ENCODE measurements around the gene ADAMTS13. TPM values are rescaled to one million over a fixed set of nuclear protein-coding genes. Genes with fewer than 3 reads are reported as not detected.
A peak's percentile ranks its signal among the peaks of the same experiment; 100 is the strongest.

ADAMTS13 gene
- total RNA-seq, 1 donor from 2014 or later = 2.4 TPM

GRCh38 chr9:133478851-133479711 is 56.9 kb downstream of the ADAMTS13 start, which contains the start of gene SLC2A6:
Gene SLC2A6, minus strand, starts transcription at chr9:133479099. Its CDS starts 40 bp downstream, at chr9:133479059.
- TF ChIP-seq CTCF (IDR thresholded peaks at IDR 0.05) (no peak), EZH2phosphoT487 (IDR thresholded peaks at IDR 0.05) (no peak), EZH2 (IDR thresholded peaks at IDR 0.05) (no peak)
- H3K36me3 Mint-ChIP-seq = no peaks in the 10 kb centered on the region
- Histone ChIP-seq H3K4me1 (peaks cover 10% of the 10 kb centered on the region), H3K4me3 (peak within 1 kb of the TSS; percentile 51), H3K9ac (peak within 1 kb of the TSS; percentile 30), H3F3A (ENCODE audit: low read depth) (peaks cover 3% of the 10 kb centered on the region), H3K36me3 (no peaks in the 10 kb centered on the region), H3K9me3 (ENCODE audit: low read depth) (no peaks in the 10 kb centered on the region), H3K79me2 (ENCODE audit: low read depth) (peaks cover 8% of the 10 kb centered on the region), H4K20me1 (ENCODE audit: low read depth) (no peaks in the 10 kb centered on the region), H3K4me2 (peak within 1 kb of the TSS; percentile 78), H3K27me3 (peaks cover 23% of the 10 kb centered on the region), H2AFZ (replicated peaks) (peak within 1 kb of the TSS; percentile 99), H3K27ac (no peak within 1 kb of the TSS)
- no peak within 1 kb of the TSS for H3K27ac Mint-ChIP-seq
- H3K4me1 Mint-ChIP-seq = peaks cover 8% of the 10 kb centered on the region
- peaks cover 6% of the 10 kb centered on the region for H3K27me3 Mint-ChIP-seq (ENCODE audit: insufficient read depth, low read depth)
- DNase-seq (ENCODE audit: low spot score) = peak; percentile 97
- no peaks in the 10 kb centered on the region for H3K9me3 Mint-ChIP-seq
- peak within 1 kb of the TSS; percentile 84 for H3K4me3 Mint-ChIP-seq

GRCh38 chr9:133483611-133484010 is 61.4 kb downstream of the ADAMTS13 start:
- peaks cover 4% of the 10 kb centered on the region for H3K4me1 ChIP-seq

GRCh38 chr9:133484671-133485437 is 62.7 kb downstream of the ADAMTS13 start:
- peaks cover 14% of the 10 kb centered on the region for H3K27me3 Mint-ChIP-seq (ENCODE audit: insufficient read depth, low read depth)
- H3K9me3 ChIP-seq (ENCODE audit: low read depth) = no peaks in the 10 kb centered on the region
- H3K4me2 ChIP-seq = no peak overlapping the region
- no peak for TF ChIP-seq CTCF (IDR thresholded peaks at IDR 0.05)
- no peak for TF ChIP-seq EZH2phosphoT487 (IDR thresholded peaks at IDR 0.05)
- TF ChIP-seq EZH2 (IDR thresholded peaks at IDR 0.05) = no peak
- H3K4me3 ChIP-seq = no peak overlapping the region
- no peaks in the 10 kb centered on the region for H3K4me1 ChIP-seq
- H3K36me3 ChIP-seq = no peaks in the 10 kb centered on the region
- no peak overlapping the region for H2AFZ ChIP-seq (replicated peaks)
- no peaks in the 10 kb centered on the region for H3K9me3 Mint-ChIP-seq
- no peak overlapping the region for H3K4me3 Mint-ChIP-seq
- H3K4me1 Mint-ChIP-seq = peaks cover 7% of the 10 kb centered on the region
- H3K27ac ChIP-seq = no peak overlapping the region
- H4K20me1 ChIP-seq (ENCODE audit: low read depth) = no peaks in the 10 kb centered on the region
- peaks cover 16% of the 10 kb centered on the region for H3K27me3 ChIP-seq
- H3K36me3 Mint-ChIP-seq = no peaks in the 10 kb centered on the region
- no peaks in the 10 kb centered on the region for H3K79me2 ChIP-seq (ENCODE audit: low read depth)
- H3K27ac Mint-ChIP-seq = no peak overlapping the region
- H3K9ac ChIP-seq = no peak overlapping the region
- H3F3A ChIP-seq (ENCODE audit: low read depth) = peaks cover 1% of the 10 kb centered on the region
- DNase-seq (ENCODE audit: low spot score) = no peak

More at GRCh38 chr9:133483611-133484010, 61.4 kb downstream of the ADAMTS13 start:
- no peak for DNase-seq (ENCODE audit: low spot score)
- Histone ChIP-seq H2AFZ (replicated peaks) (no peak overlapping the region), H3F3A (ENCODE audit: low read depth) (peaks cover 3% of the 10 kb centered on the region), H3K9me3 (ENCODE audit: low read depth) (no peaks in the 10 kb centered on the region), H3K27ac (no peak overlapping the region), H3K4me2 (no peak overlapping the region), H3K36me3 (no peaks in the 10 kb centered on the region), H3K4me3 (no peak overlapping the region), H3K79me2 (ENCODE audit: low read depth) (no peaks in the 10 kb centered on the region), H3K27me3 (peaks cover 23% of the 10 kb centered on the region), H3K9ac (no peak overlapping the region), H4K20me1 (ENCODE audit: low read depth) (no peaks in the 10 kb centered on the region)
- H3K9me3 Mint-ChIP-seq = no peaks in the 10 kb centered on the region
- H3K27ac Mint-ChIP-seq = peak overlapping the region; percentile 1
- H3K36me3 Mint-ChIP-seq = no peaks in the 10 kb centered on the region
- peaks cover 10% of the 10 kb centered on the region for H3K27me3 Mint-ChIP-seq (ENCODE audit: insufficient read depth, low read depth)
- no peak for TF ChIP-seq EZH2 (IDR thresholded peaks at IDR 0.05)
- TF ChIP-seq EZH2phosphoT487 (IDR thresholded peaks at IDR 0.05) = no peak
- TF ChIP-seq CTCF (IDR thresholded peaks at IDR 0.05) = no peak
- peaks cover 7% of the 10 kb centered on the region for H3K4me1 Mint-ChIP-seq
- H3K4me3 Mint-ChIP-seq = no peak overlapping the region
